ENCODE measurements around the gene SBF2. TPM values are rescaled to one million over a fixed set of nuclear protein-coding genes. Genes with fewer than 3 reads are reported as not detected.

The SBF2 gene
- total RNA-seq, 2 donors from 2014 or later, result 18.5 to 25.8 TPM

GRCh38 chr11:9762531-9762930 lies 531.5 kb downstream of the SBF2 start:
- intact Hi-C loops (cut with DNase I), result no loop called here
- no peak for DNase-seq
- no peak for ATAC-seq

- ATAC-seq, result no peak
- no peak for DNase-seq
- intact Hi-C loops (cut with DNase I), result no loop called here
Observed at GRCh38 chr11:9761441-9761945, 532.5 kb downstream of the SBF2 start.

GRCh38 chr11:9760193-9760575 lies 533.8 kb downstream of the SBF2 start:
- ATAC-seq, result peak; percentile 51 to 54
- DNase-seq, result peak; percentile 93
- intact Hi-C loops (cut with DNase I), result no loop called here

- intact Hi-C loops (cut with DNase I), result loop anchor here (2.0 to 10.0 kb wide), 4 partner anchors 145 to 563 kb away; no protein-coding TSS in a partner anchor
- peak; percentile 27 to 81 for ATAC-seq
- DNase-seq, result peak; percentile 89
Observed at GRCh38 chr11:9759519-9760192, 534.4 kb downstream of the SBF2 start.

GRCh38 chr11:9758637-9759518 lies 535.1 kb downstream of the SBF2 start:
- DNase-seq (peak; percentile 83), ATAC-seq (peak; percentile 79)
- intact Hi-C loops (cut with DNase I), result loop anchor here (1.0 to 10.0 kb wide), 6 partner anchors 144 to 564 kb away; no protein-coding TSS in a partner anchor

GRCh38 chr11:9757809-9758636 lies 536.0 kb downstream of the SBF2 start:
- peak; percentile 92 for DNase-seq
- ATAC-seq, result peak; percentile 71 to 79
- intact Hi-C loops (cut with DNase I), result loop anchor here (1.0 to 10.0 kb wide), 6 partner anchors 143 to 565 kb away; no protein-coding TSS in a partner anchor

- DNase-seq (no peak), ATAC-seq (no peak)
- intact Hi-C loops (cut with DNase I), result loop anchor here in 1 of 2 donors (5.0 to 10.0 kb wide), 3 partner anchors 142 to 565 kb away; no protein-coding TSS in a partner anchor
Observed at GRCh38 chr11:9756878-9757277, 537.1 kb downstream of the SBF2 start.

- intact Hi-C loops (cut with DNase I), result loop anchor here in 1 of 2 donors (5.0 to 10.0 kb wide), 3 partner anchors 142 to 566 kb away; no protein-coding TSS in a partner anchor
Observed at GRCh38 chr11:9756461-9756860, 537.6 kb downstream of the SBF2 start.

GRCh38 chr11:9755561-9756185 lies 538.3 kb downstream of the SBF2 start:
- intact Hi-C loops (cut with DNase I), result loop anchor here in 1 of 2 donors (5.0 to 10.0 kb wide), 3 partner anchors 141 to 567 kb away; no protein-coding TSS in a partner anchor
- DNase-seq (no peak), ATAC-seq (no peak)

More at GRCh38 chr11:9756461-9756860, 537.6 kb downstream of the SBF2 start:
- no peak for DNase-seq
- ATAC-seq, result no peak

- no peak for ATAC-seq
- DNase-seq, result no peak
- intact Hi-C loops (cut with DNase I), result loop anchor here in 1 of 2 donors (10.0 kb wide), 2 partner anchors 139 to 221 kb away; no protein-coding TSS in a partner anchor
Observed at GRCh38 chr11:9754010-9754471, 540.0 kb downstream of the SBF2 start.

GRCh38 chr11:9753021-9753420 lies 541.0 kb downstream of the SBF2 start:
- ATAC-seq (no peak), DNase-seq (no peak)
- intact Hi-C loops (cut with DNase I), result loop anchor here in 1 of 2 donors (10.0 kb wide), 2 partner anchors 138 to 222 kb away; no protein-coding TSS in a partner anchor

GRCh38 chr11:9752091-9752490 lies 541.9 kb downstream of the SBF2 start:
- no peak for DNase-seq
- peak in 1 of 2 donors; percentile 26 for ATAC-seq
- intact Hi-C loops (cut with DNase I), result loop anchor here in 1 of 2 donors (10.0 kb wide), 2 partner anchors 137 to 223 kb away; no protein-coding TSS in a partner anchor

GRCh38 chr11:9750551-9750950 lies 543.5 kb downstream of the SBF2 start:
- ATAC-seq (no peak), DNase-seq (no peak)
- intact Hi-C loops (cut with DNase I), result loop anchor here in 1 of 2 donors (10.0 kb wide), 2 partner anchors 136 to 224 kb away; no protein-coding TSS in a partner anchor

- DNase-seq (peak; percentile 57), ATAC-seq (peak; percentile 81 to 92)
- intact Hi-C loops (cut with DNase I), result loop anchor here in 1 of 2 donors (5.0 to 10.0 kb wide), 2 partner anchors 136 to 214 kb away; no protein-coding TSS in a partner anchor
Observed at GRCh38 chr11:9748361-9748970, 545.6 kb downstream of the SBF2 start.

GRCh38 chr11:9747828-9748227 lies 546.2 kb downstream of the SBF2 start:
- ATAC-seq, result no peak
- no peak for DNase-seq
- intact Hi-C loops (cut with DNase I), result loop anchor here in 1 of 2 donors (5.0 to 10.0 kb wide), 2 partner anchors 136 to 213 kb away; no protein-coding TSS in a partner anchor

GRCh38 chr11:9747229-9747628 lies 546.8 kb downstream of the SBF2 start:
- no peak for DNase-seq
- ATAC-seq, result no peak
- intact Hi-C loops (cut with DNase I), result loop anchor here in 1 of 2 donors (5.0 to 10.0 kb wide), 2 partner anchors 135 to 212 kb away; no protein-coding TSS in a partner anchor
